ENCODE data around the gene PTPRD.

DNA sequence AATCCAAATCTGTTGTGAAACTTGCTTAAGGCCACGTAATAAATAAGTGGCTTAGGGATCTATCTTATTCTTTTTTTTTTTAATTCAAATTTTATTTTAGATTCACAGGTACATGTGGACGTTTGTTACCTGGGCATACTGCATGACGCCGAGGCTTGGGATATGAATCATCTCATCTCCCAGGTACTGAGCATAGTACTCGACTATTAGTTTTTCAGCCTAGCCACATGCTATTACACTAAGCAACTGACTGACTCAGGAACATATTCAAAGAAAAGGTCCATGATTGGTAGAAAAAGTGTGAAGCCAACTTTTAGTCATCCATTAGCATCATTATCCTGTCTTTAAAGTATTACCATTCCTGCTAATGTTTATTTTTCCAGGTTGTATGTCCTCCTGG, 1709.7 kb downstream of the PTPRD start:
- TF ChIP-seq, protein P1, sequence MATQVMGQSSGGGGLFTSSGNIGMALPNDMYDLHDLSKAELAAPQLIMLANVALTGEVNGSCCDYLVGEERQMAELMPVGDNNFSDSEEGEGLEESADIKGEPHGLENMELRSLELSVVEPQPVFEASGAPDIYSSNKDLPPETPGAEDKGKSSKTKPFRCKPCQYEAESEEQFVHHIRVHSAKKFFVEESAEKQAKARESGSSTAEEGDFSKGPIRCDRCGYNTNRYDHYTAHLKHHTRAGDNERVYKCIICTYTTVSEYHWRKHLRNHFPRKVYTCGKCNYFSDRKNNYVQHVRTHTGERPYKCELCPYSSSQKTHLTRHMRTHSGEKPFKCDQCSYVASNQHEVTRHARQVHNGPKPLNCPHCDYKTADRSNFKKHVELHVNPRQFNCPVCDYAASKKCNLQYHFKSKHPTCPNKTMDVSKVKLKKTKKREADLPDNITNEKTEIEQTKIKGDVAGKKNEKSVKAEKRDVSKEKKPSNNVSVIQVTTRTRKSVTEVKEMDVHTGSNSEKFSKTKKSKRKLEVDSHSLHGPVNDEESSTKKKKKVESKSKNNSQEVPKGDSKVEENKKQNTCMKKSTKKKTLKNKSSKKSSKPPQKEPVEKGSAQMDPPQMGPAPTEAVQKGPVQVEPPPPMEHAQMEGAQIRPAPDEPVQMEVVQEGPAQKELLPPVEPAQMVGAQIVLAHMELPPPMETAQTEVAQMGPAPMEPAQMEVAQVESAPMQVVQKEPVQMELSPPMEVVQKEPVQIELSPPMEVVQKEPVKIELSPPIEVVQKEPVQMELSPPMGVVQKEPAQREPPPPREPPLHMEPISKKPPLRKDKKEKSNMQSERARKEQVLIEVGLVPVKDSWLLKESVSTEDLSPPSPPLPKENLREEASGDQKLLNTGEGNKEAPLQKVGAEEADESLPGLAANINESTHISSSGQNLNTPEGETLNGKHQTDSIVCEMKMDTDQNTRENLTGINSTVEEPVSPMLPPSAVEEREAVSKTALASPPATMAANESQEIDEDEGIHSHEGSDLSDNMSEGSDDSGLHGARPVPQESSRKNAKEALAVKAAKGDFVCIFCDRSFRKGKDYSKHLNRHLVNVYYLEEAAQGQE (IDR thresholded peaks at IDR 0.05; ENCODE audit: insufficient read depth in 1 of 2, low read depth in 2 of 2, low read length in 2 of 2): no peak
- TF ChIP-seq POLR2AphosphoS5 (IDR thresholded peaks at IDR 0.05; ENCODE audit: low read depth, low read length) (no peak), SIN3A (IDR thresholded peaks at IDR 0.05; ENCODE audit: borderline replicate concordance, insufficient read depth, low read length) (no peak), TAF1 (IDR thresholded peaks at IDR 0.05; ENCODE audit: borderline replicate concordance, insufficient read depth, low read length) (no peak)

All from PFSK-1 (cell line).